ENCODE data around the gene LMOD1.
A peak's percentile ranks its signal among the peaks of the same experiment; 100 is the strongest.
"Not testable (repeated sequence)": the region's sequence is repeated elsewhere in the genome, so short reads cannot be mapped to it uniquely, and the experiment has no call there.

Gene LMOD1

GRCh38 chr1:201954263-201955008 is 8.1 kb upstream of the LMOD1 start:
- no peak for DNase-seq (ENCODE audit: low read depth, low spot score)
- H3K27ac ChIP-seq: peak overlapping the region; percentile 46

- no peak overlapping the region for H3K27ac ChIP-seq
- no peak for DNase-seq (ENCODE audit: low read depth, low spot score)
Observed at GRCh38 chr1:201949491-201949890, 3.1 kb upstream of the LMOD1 start.

GRCh38 chr1:201947697-201948008 is 1.3 kb upstream of the LMOD1 start:
- no peak overlapping the region for H3K27ac ChIP-seq
- no peak for DNase-seq (ENCODE audit: low read depth, low spot score)

GRCh38 chr1:201945863-201946223 is 505 bp downstream of the LMOD1 start:
- no peak for DNase-seq (ENCODE audit: low read depth, low spot score)
- no peak overlapping the region for H3K27ac ChIP-seq

GRCh38 chr1:201945157-201945556 is 1.2 kb downstream of the LMOD1 start:
- H3K27ac ChIP-seq: no peak overlapping the region
- no peak for DNase-seq (ENCODE audit: low read depth, low spot score)

GRCh38 chr1:201944639-201945038 is 1.7 kb downstream of the LMOD1 start:
- no peak overlapping the region for H3K27ac ChIP-seq
- DNase-seq (ENCODE audit: low read depth, low spot score): no peak

GRCh38 chr1:201944002-201944401 is 2.3 kb downstream of the LMOD1 start:
- no peak for DNase-seq (ENCODE audit: low read depth, low spot score)
- no peak overlapping the region for H3K27ac ChIP-seq

GRCh38 chr1:201942129-201942495 is 4.2 kb downstream of the LMOD1 start:
- no peak overlapping the region for H3K27ac ChIP-seq
- no peak for DNase-seq (ENCODE audit: low read depth, low spot score)

GRCh38 chr1:201941420-201942128 is 4.8 kb downstream of the LMOD1 start:
- no peak for DNase-seq (ENCODE audit: low read depth, low spot score)

GRCh38 chr1:201940316-201940715 is 6.0 kb downstream of the LMOD1 start:
- DNase-seq (ENCODE audit: low read depth, low spot score): not testable (repeated sequence)

More at GRCh38 chr1:201941420-201942128, 4.8 kb downstream of the LMOD1 start:
- H3K27ac ChIP-seq: no peak overlapping the region

GRCh38 chr1:201939574-201939973 is 6.8 kb downstream of the LMOD1 start:
- no peak overlapping the region for H3K27ac ChIP-seq
- DNase-seq (ENCODE audit: low read depth, low spot score): no peak

More at GRCh38 chr1:201940316-201940715, 6.0 kb downstream of the LMOD1 start:
- H3K27ac ChIP-seq: not testable (repeated sequence)

GRCh38 chr1:201939148-201939547 is 7.2 kb downstream of the LMOD1 start:
- no peak for DNase-seq (ENCODE audit: low read depth, low spot score)
- H3K27ac ChIP-seq: no peak overlapping the region

GRCh38 chr1:201938440-201939035 is 7.8 kb downstream of the LMOD1 start:
- DNase-seq (ENCODE audit: low read depth, low spot score): no peak
- H3K27ac ChIP-seq: no peak overlapping the region

GRCh38 chr1:201937624-201938213 is 8.6 kb downstream of the LMOD1 start:
- peak overlapping the region; percentile 13 for H3K27ac ChIP-seq
- no peak for DNase-seq (ENCODE audit: low read depth, low spot score)

GRCh38 chr1:201933840-201934430 is 12.4 kb downstream of the LMOD1 start:
- H3K27ac ChIP-seq: no peak overlapping the region
- no peak for DNase-seq (ENCODE audit: low read depth, low spot score)

- no peak for DNase-seq (ENCODE audit: low read depth, low spot score)
- H3K27ac ChIP-seq: no peak overlapping the region
Observed at GRCh38 chr1:201930803-201931202, 15.5 kb downstream of the LMOD1 start.

- DNase-seq (ENCODE audit: low read depth, low spot score): no peak
- no peak overlapping the region for H3K27ac ChIP-seq
Observed at GRCh38 chr1:201930137-201930536, 16.2 kb downstream of the LMOD1 start.

- H3K27ac ChIP-seq: no peak overlapping the region
- DNase-seq (ENCODE audit: low read depth, low spot score): no peak
Observed at GRCh38 chr1:201928266-201928665, 18.1 kb downstream of the LMOD1 start.

GRCh38 chr1:201925981-201926645 is 20.2 kb downstream of the LMOD1 start:
- no peak overlapping the region for H3K27ac ChIP-seq
- no peak for DNase-seq (ENCODE audit: low read depth, low spot score)

GRCh38 chr1:201925301-201925567 is 21.1 kb downstream of the LMOD1 start:
- no peak for DNase-seq (ENCODE audit: low read depth, low spot score)
- H3K27ac ChIP-seq: no peak overlapping the region
